SK-N-SH (cell line): Measurements from ENCODE around the gene SLC35F5. TPM values are rescaled to one million over a fixed set of nuclear protein-coding genes. Genes with fewer than 3 reads are reported as not detected.

ENCODE experiments used
- CTCF ChIA-PET: fragments of 300-600, 350-600 bp; formaldehyde crosslinking; extraction: SDS; loops from one replicate; lab custom pipeline; 2021; lab: Yijun Ruan, JAX
- POLR2A ChIA-PET: fragments of 350-600 bp; sonication (Branson Sonifier 250); formaldehyde crosslinking; extraction: SDS; loops from one replicate; lab custom pipeline; 2020; ENCODE audit warnings: antibody characterized with exemption, inconsistent platforms; lab: Yijun Ruan, JAX
- DNase-seq: peaks from one replicate; pipeline ENCODE4 v3.0.0; 2012
- H2AFZ ChIP-seq: fragments of 200-600 bp; sonication (generic); 2 replicates; pipeline ENCODE4 v1.8.1; 2016; ENCODE audit warnings: antibody characterized with exemption, mild to moderate bottlenecking, low read depth
- H3F3A ChIP-seq: fragments of 200-600 bp; sonication (generic); replicated peaks from 2 replicates; pipeline ENCODE3; 2016; ENCODE audit warnings: antibody characterized with exemption, mild to moderate bottlenecking; ENCODE audit not compliant: insufficient read depth
- H3K27ac ChIP-seq, 2 experiments: fragments of 200-500 bp in 1 of 2; fragments of 200-600 bp in 1 of 2; sonication (Bioruptor generic) in 1 of 2; sonication (generic), shearing (Covaris generic) in 1 of 2; 2 replicates each; pipeline versions ENCODE4 v1.5.1 to v1.6.1; 2014 to 2016; ENCODE audit warnings: low read depth in 2 of 2, inconsistent platforms in 1 of 2, low read length in 1 of 2, mild to moderate bottlenecking in 1 of 2, mixed read lengths in 1 of 2
- H3K27me3 ChIP-seq: fragments of 200-600 bp; sonication (generic), shearing (Covaris generic); 2 replicates; pipeline ENCODE4 v1.6.1; 2016; ENCODE audit warnings: mixed run types; ENCODE audit not compliant: insufficient read depth
- H3K36me3 ChIP-seq, 2 experiments: fragments of 200-500 bp in 1 of 2; fragments of 200-600 bp in 1 of 2; sonication (Bioruptor generic) in 1 of 2; sonication (generic) in 1 of 2; replicated peaks in 1 of 2; 2 replicates each; pipeline versions ENCODE3 to v1.5.1; 2014 to 2016; ENCODE audit warnings: low read length in 1 of 2, mild to moderate bottlenecking in 1 of 2; ENCODE audit not compliant: insufficient read depth in 2 of 2, control insufficient read depth in 1 of 2
- H3K4me1 ChIP-seq, 2 experiments: fragments of 200-500 bp in 1 of 2; fragments of 200-600 bp in 1 of 2; sonication (Bioruptor generic) in 1 of 2; sonication (generic), shearing (Covaris generic) in 1 of 2; 2 replicates each; pipeline versions ENCODE4 v1.5.1 to v1.6.1; 2014 to 2016; ENCODE audit warnings: low read depth in 1 of 2, low read length in 1 of 2, mixed run types in 1 of 2; ENCODE audit not compliant: insufficient read depth in 2 of 2, control insufficient read depth in 1 of 2
- H3K4me2 ChIP-seq: fragments of 200-600 bp; sonication (generic), shearing (Covaris generic); 2 replicates; pipeline ENCODE4 v1.6.1; 2017; ENCODE audit warnings: mixed run types
- H3K4me3 ChIP-seq, 2 experiments: fragments of 200-500 bp in 1 of 2; fragments of 200-600 bp in 1 of 2; sonication (Bioruptor generic) in 1 of 2; sonication (generic), shearing (Covaris generic) in 1 of 2; 2 replicates each; pipeline versions ENCODE4 v1.5.1 to v1.8.1; 2014 to 2016; ENCODE audit warnings: low read depth in 2 of 2, inconsistent platforms in 1 of 2, low read length in 1 of 2, mild to moderate bottlenecking in 1 of 2, mixed read lengths in 1 of 2, moderate library complexity in 1 of 2
- H3K79me2 ChIP-seq: fragments of 200-600 bp; sonication (generic); 2 replicates; pipeline ENCODE4 v1.8.1; 2017; ENCODE audit warnings: mild to moderate bottlenecking; ENCODE audit not compliant: insufficient read depth
- H3K9ac ChIP-seq: fragments of 200-600 bp; sonication (generic); 2 replicates; pipeline ENCODE4 v1.6.1; 2017; ENCODE audit warnings: mixed run types
- H3K9me2 ChIP-seq: fragments of 200-600 bp; sonication (generic); 2 replicates; pipeline ENCODE4 v1.6.1; 2017; ENCODE audit warnings: mixed run types
- H3K9me3 ChIP-seq: fragments of 200-600 bp; sonication (generic); 2 replicates; pipeline ENCODE4 v1.6.1; 2017; ENCODE audit warnings: mixed run types, mild to moderate bottlenecking, moderate library complexity
- H4K20me1 ChIP-seq: fragments of 200-600 bp; sonication (generic); 2 replicates; pipeline ENCODE4 v1.6.1; 2017; ENCODE audit warnings: mild to moderate bottlenecking, mixed run types; ENCODE audit not compliant: insufficient read depth
- CHD2 ChIP-seq: fragments of 150-350 bp; IDR thresholded peaks from 2 replicates; pipeline ENCODE4 v1.6.1; 2018; ENCODE audit warnings: low read length; ENCODE audit not compliant: partially characterized antibody
- EP300 ChIP-seq, 2 experiments: IDR thresholded peaks; 2 replicates each; pipeline versions ENCODE4 v1.4.0 to v1.6.1; 2012; ENCODE audit warnings: borderline replicate concordance in 1 of 2, low read depth in 1 of 2, low read length in 1 of 2
- FOXM1 ChIP-seq: IDR thresholded peaks from 2 replicates; pipeline ENCODE4 v1.4.0; 2012; ENCODE audit warnings: low read depth, mild to moderate bottlenecking
- POLR2AphosphoS5 ChIP-seq: IDR thresholded peaks from 2 replicates; pipeline ENCODE4 v1.6.1; 2012; ENCODE audit warnings: low read depth, low read length
- RAD21 ChIP-seq: IDR thresholded peaks from 2 replicates; pipeline ENCODE4 v1.6.1; 2012; ENCODE audit warnings: mild to moderate bottlenecking, low read length
- RCOR1 ChIP-seq: fragments of 150-350 bp; IDR thresholded peaks from 2 replicates; pipeline ENCODE4 v1.6.1; 2017; ENCODE audit warnings: antibody characterized with exemption, low read length
- REST ChIP-seq: IDR thresholded peaks from 2 replicates; pipeline ENCODE4 v1.6.1; 2012; ENCODE audit warnings: mild to moderate bottlenecking, low read depth, low read length, moderate library complexity
- RFX5 ChIP-seq: IDR thresholded peaks from 2 replicates; pipeline ENCODE4 v1.6.1; 2012; ENCODE audit warnings: mild to moderate bottlenecking, improper control_type of control experiment, low read length
- SIN3A ChIP-seq: IDR thresholded peaks from 2 replicates; pipeline ENCODE4 v1.6.1; 2012; ENCODE audit warnings: low read depth, mild to moderate bottlenecking, low read length, moderate library complexity, borderline replicate concordance
- SMC3 ChIP-seq: IDR thresholded peaks from 2 replicates; pipeline ENCODE4 v1.6.1; 2012; ENCODE audit warnings: low read depth, low read length, improper control_type of control experiment
- ZBTB33 ChIP-seq: IDR thresholded peaks from 2 replicates; pipeline ENCODE4 v1.4.0; 2012; ENCODE audit warnings: low read depth, borderline replicate concordance
- WGBS: methylation state at CpG from one replicate; pipeline ENCODE4 v1.1.6; 2017; ENCODE audit warnings: low lambda C conversion rate; 5-methylcytosine and 5-hydroxymethylcytosine counted together
- polyA plus RNA-seq, 3 experiments: library from polyadenylated mRNA; depleted of rRNA; stranded (reverse); fragments of >200 nt; gene quantifications; 2 replicates each; pipeline ENCODE4 v1.2.3, GENCODE V29; 2012
- TF ChIP-seq, protein P1 (sequence below): IDR thresholded peaks from 2 replicates; pipeline ENCODE4; 2012

SLC35F5 gene
- polyA plus RNA-seq, 1 of the 3 experiments (the other 2 are of a cell fraction): 16.8 TPM

GRCh38 chr2:113694438-113694837 is 62.0 kb downstream of the SLC35F5 start:
- WGBS: 29% methylated on average over 9 of the region's 9 CpGs
- no peaks in the 10 kb centered on the region for H4K20me1 ChIP-seq
- H3K79me2 ChIP-seq: no peaks in the 10 kb centered on the region
- H3F3A ChIP-seq: no peaks in the 10 kb centered on the region
- no peak for TF ChIP-seq SMC3
- no peak for TF ChIP-seq EP300 (IDR thresholded peaks at IDR 0.05; ENCODE audit: borderline replicate concordance in 1 of 2, low read depth in 1 of 2, low read length in 1 of 2)
- no peak for TF ChIP-seq CHD2
- TF ChIP-seq SIN3A: no peak
- no peak for TF ChIP-seq REST
- TF ChIP-seq, protein P1, sequence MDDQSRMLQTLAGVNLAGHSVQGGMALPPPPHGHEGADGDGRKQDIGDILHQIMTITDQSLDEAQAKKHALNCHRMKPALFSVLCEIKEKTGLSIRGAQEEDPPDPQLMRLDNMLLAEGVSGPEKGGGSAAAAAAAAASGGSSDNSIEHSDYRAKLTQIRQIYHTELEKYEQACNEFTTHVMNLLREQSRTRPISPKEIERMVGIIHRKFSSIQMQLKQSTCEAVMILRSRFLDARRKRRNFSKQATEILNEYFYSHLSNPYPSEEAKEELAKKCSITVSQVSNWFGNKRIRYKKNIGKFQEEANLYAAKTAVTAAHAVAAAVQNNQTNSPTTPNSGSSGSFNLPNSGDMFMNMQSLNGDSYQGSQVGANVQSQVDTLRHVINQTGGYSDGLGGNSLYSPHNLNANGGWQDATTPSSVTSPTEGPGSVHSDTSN: no peak
- no peak for TF ChIP-seq POLR2AphosphoS5
- TF ChIP-seq RAD21: no peak
- TF ChIP-seq ZBTB33: no peak
- no peak for TF ChIP-seq FOXM1
- no peak for TF ChIP-seq RCOR1
- TF ChIP-seq RFX5: no peak
- H3K36me3 ChIP-seq: no peaks in the 10 kb centered on the region
- ChIA-PET POLR2A (no interaction called here), CTCF (no interaction called here)
- no peak overlapping the region for H3K4me2 ChIP-seq
- H3K9me2 ChIP-seq: no peaks in the 10 kb centered on the region
- H3K4me3 ChIP-seq: no peak overlapping the region
- H3K27me3 ChIP-seq: no peaks in the 10 kb centered on the region; the same call in 1 of the 2 replicates
- no peaks in the 10 kb centered on the region for H3K4me1 ChIP-seq
- no peak overlapping the region for H3K9ac ChIP-seq
- no peak overlapping the region for H2AFZ ChIP-seq
- H3K9me3 ChIP-seq: no peaks in the 10 kb centered on the region
- no peak for DNase-seq
- H3K27ac ChIP-seq: no peak overlapping the region
